Heart right ventricle (tissue), 16 donors: ENCODE results near the gene CHFR. TPM values are rescaled to one million over a fixed set of nuclear protein-coding genes. Genes with fewer than 3 reads are reported as not detected.

Experiments used
- ATAC-seq, 8 donors: fragments of 200-7000 bp; cut with Tn5 transposase; one replicate each; pipeline ENCODE4 v1.9.1; 2020; ENCODE audit warnings: mild to moderate bottlenecking in 8 of 8, moderate library complexity in 8 of 8, moderate number of reproducible peaks in 1 of 8
- DNase-seq, 2 donors: peaks; one replicate each; pipeline ENCODE4 v3.0.0-alpha.2; 2020
- H3K27ac ChIP-seq, 10 donors: fragments of 200-600 bp; sonication (generic) in 2 of 10; one replicate each; pipeline versions ENCODE4 v1.5.0 to v1.8.0; 2020 to 2022; ENCODE audit warnings: mild to moderate bottlenecking in 3 of 10
- H3K27me3 ChIP-seq, 7 donors: fragments of 200-600 bp; one replicate each; pipeline ENCODE4 v1.8.0; 2021 to 2022; ENCODE audit warnings: mild to moderate bottlenecking in 2 of 7
- H3K36me3 ChIP-seq, 9 donors: fragments of 200-600 bp; sonication (generic) in 1 of 9; one replicate each; pipeline versions ENCODE4 v1.5.0 to v1.8.0; 2020 to 2022; ENCODE audit warnings: mild to moderate bottlenecking in 2 of 9
- H3K4me1 ChIP-seq, 9 donors: fragments of 200-600 bp; sonication (generic) in 1 of 9; one replicate each; pipeline versions ENCODE4 v1.5.0 to v1.8.0; 2020 to 2022; ENCODE audit warnings: mild to moderate bottlenecking in 4 of 9
- H3K4me3 ChIP-seq, 10 donors: fragments of 200-600 bp; sonication (generic) in 2 of 10; one replicate each; pipeline versions ENCODE4 v1.5.0 to v1.8.0; 2020 to 2022; ENCODE audit warnings: mild to moderate bottlenecking in 7 of 10, moderate library complexity in 2 of 10
- H3K9me3 ChIP-seq, 11 donors: fragments of 200-600 bp in 10 of 11; sonication (generic) in 2 of 11; one replicate each; pipeline versions ENCODE4 v1.5.0 to v1.8.0; 2013 to 2022; ENCODE audit warnings: mild to moderate bottlenecking in 2 of 11, control low read depth in 1 of 11, moderate library complexity in 1 of 11
- WGBS, 2 donors: extraction: QIAGEN DNeasy Blood & Tissue Kit; methylation state at CpG; one replicate each; pipeline ENCODE4 v1.1.7; 2013; ENCODE audit warnings: inconsistent platforms in 1 of 2; 5-methylcytosine and 5-hydroxymethylcytosine counted together
- intact Hi-C, 10 donors: fragments of 100-400 bp; cut with DNase I; formaldehyde crosslinking; loops; one replicate each; pipeline versions ENCODE4 v1.11.1 to v1.14.2; 2022
- polyA plus RNA-seq, 2 donors: library from polyadenylated mRNA; stranded (reverse); fragments of 200-250 nt; gene quantifications; one replicate each; pipeline ENCODE4 v1.2.3, GENCODE V29; 2013
- total RNA-seq, 10 donors: library from RNA; stranded (reverse); fragmentation: NEBNext Ultra II Directional in 3 of 10; extraction: Animal tissue kit (Norgen Biotek cat#: 25700) in 3 of 10; gene quantifications; one replicate each; pipeline versions ENCODE4 v1.2.1 to v1.2.4, GENCODE V29; 2021 to 2023
- TF ChIP-seq, protein P1 (sequence below), 9 donors: fragments of 200-600 bp; sonication (generic) in 2 of 9; IDR thresholded peaks; one replicate each; pipeline versions ENCODE4 v1.5.0 to v1.8.0; 2021 to 2022; ENCODE audit warnings: antibody characterized with exemption in 9 of 9, mild to moderate bottlenecking in 5 of 9, moderate library complexity in 1 of 9
- donor health status: Arrhythmogenic right ventricular cardiomyopathy.
- donor health status: ischemic (EF 13 %, LVEDD 7.1; RV severe dilation, severe dysfunction).
- donor health status: healthy with polysubstance abuse.
- donor health status: DM: no; HTN: yes; CAD: no.
- donor health status: DM: no; HTN: no; CAD: no.
- donor health status: ischemic (EF 25% LVEDD 6.9; RV normal size, moderate dysfunction).
- donor health status: ischemic (EF 25% LVEDD 5.7; RV mildly dilated, moderate dysfunction).
- donor health status: healthy.
- donor health status: DM: yes; HTN: yes; CAD: no.
- donor health status: Ischemic cardiomyopathy.
- donor health status: ischemic (EF 35%, LVEDD 5.7; RV mildly dilated, moderate dysfunction).
- donor health status: nonischemic (EF 11% LVEDD 7.7; RV severe dilation, severe dysfunction).
- donor health status: DM: yes; HTN: yes; CAD: no.
- donor health status: PGD.
- donor health status: ischemic (EF 29% LVEDD 5.4; RV normal size, mild dysfunction).
- donor health status: nonischemic (EF 23%, LVEDD 6.1; RV moderate dilation, normal function).

Gene CHFR
- total and polyA plus RNA-seq, 12 donors, result 10.2 to 27.2 (median 15.0) TPM

DNA sequence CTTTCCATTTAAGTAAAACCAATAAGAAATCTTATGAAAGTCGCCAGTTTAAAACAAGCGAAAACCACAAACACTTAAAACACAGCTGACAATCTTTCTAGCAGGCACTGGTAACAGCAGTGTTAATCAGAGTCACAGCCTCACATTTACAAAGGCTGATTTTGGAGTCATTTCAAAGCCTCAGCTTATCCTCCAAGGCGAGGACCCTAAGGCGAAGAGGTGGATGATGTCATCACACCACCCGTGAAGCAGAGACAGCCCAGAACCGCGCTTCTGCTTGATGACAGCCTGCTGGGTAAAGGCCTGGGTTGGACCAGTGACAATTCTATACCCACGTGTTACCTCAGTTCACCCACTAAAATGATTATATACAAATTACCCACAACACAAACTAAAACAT, 68.8 kb downstream of the CHFR start:
- Histone ChIP-seq H3K27me3 (no peaks in the 10 kb centered on the region), H3K27ac (no peak overlapping the region), H3K4me3 (no peak overlapping the region), H3K36me3 (peaks cover 6 to 88% (median 51%) of the 10 kb centered on the region in 9 donors), H3K4me1 (no peaks in the 10 kb centered on the region), H3K9me3 (no peaks in the 10 kb centered on the region)
- TF ChIP-seq, protein P1, sequence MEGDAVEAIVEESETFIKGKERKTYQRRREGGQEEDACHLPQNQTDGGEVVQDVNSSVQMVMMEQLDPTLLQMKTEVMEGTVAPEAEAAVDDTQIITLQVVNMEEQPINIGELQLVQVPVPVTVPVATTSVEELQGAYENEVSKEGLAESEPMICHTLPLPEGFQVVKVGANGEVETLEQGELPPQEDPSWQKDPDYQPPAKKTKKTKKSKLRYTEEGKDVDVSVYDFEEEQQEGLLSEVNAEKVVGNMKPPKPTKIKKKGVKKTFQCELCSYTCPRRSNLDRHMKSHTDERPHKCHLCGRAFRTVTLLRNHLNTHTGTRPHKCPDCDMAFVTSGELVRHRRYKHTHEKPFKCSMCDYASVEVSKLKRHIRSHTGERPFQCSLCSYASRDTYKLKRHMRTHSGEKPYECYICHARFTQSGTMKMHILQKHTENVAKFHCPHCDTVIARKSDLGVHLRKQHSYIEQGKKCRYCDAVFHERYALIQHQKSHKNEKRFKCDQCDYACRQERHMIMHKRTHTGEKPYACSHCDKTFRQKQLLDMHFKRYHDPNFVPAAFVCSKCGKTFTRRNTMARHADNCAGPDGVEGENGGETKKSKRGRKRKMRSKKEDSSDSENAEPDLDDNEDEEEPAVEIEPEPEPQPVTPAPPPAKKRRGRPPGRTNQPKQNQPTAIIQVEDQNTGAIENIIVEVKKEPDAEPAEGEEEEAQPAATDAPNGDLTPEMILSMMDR (IDR thresholded peaks at IDR 0.05), result no peak
- 86 to 89% methylated on average over 8 of the region's 8 CpGs for WGBS, 2 donors
- no peak for ATAC-seq
- DNase-seq, result no peak
- intact Hi-C loops, result no loop called here

DNA sequence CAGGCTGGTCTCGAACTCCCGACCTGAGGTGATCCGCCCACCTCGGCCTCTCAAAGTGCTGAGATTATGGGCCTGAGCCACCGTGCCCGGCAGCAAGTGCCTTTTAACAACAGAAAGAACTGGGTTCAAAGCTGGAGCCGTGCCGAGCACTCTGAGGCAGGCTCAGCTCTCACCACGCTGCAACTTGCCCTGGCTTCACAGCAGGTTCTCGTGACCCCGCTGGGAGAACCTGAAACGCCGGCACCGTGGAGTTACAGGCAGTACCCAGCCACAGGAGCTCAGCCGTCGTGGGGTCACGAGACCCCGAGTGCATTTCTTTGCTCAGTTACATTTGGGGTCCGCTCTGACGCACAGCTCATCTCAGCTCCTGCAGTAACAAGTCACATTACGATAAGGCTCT, 73.2 kb downstream of the CHFR start:
- ATAC-seq, result no peak
- Histone ChIP-seq H3K27ac (no peak overlapping the region), H3K9me3 (no peaks in the 10 kb centered on the region), H3K4me1 (no peaks in the 10 kb centered on the region), H3K36me3 (peaks cover 3 to 88% (median 49%) of the 10 kb centered on the region in 9 donors), H3K27me3 (no peaks in the 10 kb centered on the region), H3K4me3 (no peak overlapping the region)
- 97% methylated on average over 21 of the region's 21 CpGs for WGBS, 2 donors
- no peak for DNase-seq
- TF ChIP-seq, protein P1 (IDR thresholded peaks at IDR 0.05), result no peak
- intact Hi-C loops, result no loop called here

DNA sequence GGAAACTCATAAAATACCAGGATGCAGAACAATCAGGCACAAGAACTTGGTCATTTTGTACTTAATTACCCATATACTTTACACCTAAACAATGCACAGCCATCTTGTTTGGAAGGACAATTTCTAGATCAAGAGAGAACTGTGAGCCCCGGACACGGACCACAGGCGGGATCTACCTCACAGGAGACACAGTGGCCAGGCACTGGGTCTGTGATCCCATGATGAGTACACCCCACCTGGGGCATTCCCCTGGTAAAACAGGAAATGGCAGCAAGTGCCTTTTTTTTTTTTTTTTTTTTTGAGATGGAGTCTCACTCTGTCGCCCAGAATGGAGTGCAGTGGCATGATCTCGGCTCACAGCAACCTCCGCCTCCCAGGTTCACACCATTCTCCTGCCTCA, 74.0 kb downstream of the CHFR start:
- ATAC-seq, result no peak
- TF ChIP-seq, protein P1 (IDR thresholded peaks at IDR 0.05), result no peak
- H3K36me3 ChIP-seq, result peaks cover 3 to 88% (median 42%) of the 10 kb centered on the region in 9 donors
- H3K4me1 ChIP-seq, result no peaks in the 10 kb centered on the region
- H3K27ac ChIP-seq, result no peak overlapping the region
- intact Hi-C loops, result no loop called here
- 96 to 99% methylated on average over 6 of the region's 6 CpGs for WGBS, 2 donors
- no peaks in the 10 kb centered on the region for H3K9me3 ChIP-seq
- no peak overlapping the region for H3K4me3 ChIP-seq
- DNase-seq, result no peak
- H3K27me3 ChIP-seq, result no peaks in the 10 kb centered on the region

DNA sequence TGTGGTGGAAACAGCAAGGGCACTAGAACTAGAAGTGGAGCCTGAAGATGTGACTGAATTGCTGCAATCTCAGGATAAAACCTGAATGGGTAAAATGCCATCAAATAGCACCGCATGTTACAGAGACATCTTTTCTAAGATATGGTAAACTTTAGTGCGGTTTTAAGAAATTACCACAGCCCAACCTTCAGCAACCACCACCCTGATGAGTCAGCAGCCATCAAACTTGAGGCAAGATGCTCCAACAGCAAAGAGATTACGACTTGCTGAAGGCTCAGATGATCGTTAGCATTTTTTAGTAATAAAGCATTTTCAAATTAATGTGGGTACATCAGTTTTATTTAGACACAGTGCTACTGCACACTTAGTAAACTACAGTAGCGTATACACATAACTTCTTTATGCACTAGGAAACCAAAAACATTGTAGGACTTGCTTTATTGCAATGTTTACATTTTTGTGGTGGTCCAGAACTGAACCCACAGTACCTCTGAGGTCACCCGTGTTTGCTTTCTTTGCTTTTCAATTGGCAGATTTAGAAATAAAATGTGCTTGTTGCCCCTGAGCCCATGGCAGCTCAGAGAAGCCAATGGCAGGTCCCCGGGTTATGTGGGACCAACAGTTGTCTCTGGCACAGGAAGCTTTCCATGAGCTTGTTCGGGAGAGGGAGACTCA, 74.6 kb downstream of the CHFR start:
- Histone ChIP-seq H3K4me3 (no peak overlapping the region), H3K27ac (no peak overlapping the region), H3K9me3 (no peaks in the 10 kb centered on the region), H3K4me1 (no peaks in the 10 kb centered on the region), H3K27me3 (no peaks in the 10 kb centered on the region), H3K36me3 (peaks cover 3 to 89% (median 42%) of the 10 kb centered on the region in 9 donors)
- intact Hi-C loops, result no loop called here
- TF ChIP-seq, protein P1 (IDR thresholded peaks at IDR 0.05), result no peak
- WGBS, 2 donors, result 92 to 97% methylated on average over 8 of the region's 8 CpGs
- DNase-seq (no peak), ATAC-seq (no peak)
